GM18951 (cell line): Measurements from ENCODE around the gene GPC5.

Source experiments
- POLR2A ChIP-seq: IDR thresholded peaks from 4 replicates; pipeline ENCODE4 v1.6.1; 2011; ENCODE audit warnings: mild to moderate bottlenecking; ENCODE audit not compliant: insufficient read length, insufficient read depth; ENCODE audit errors: extremely low read depth
- in situ Hi-C: fragments of 300-500 bp; cut with MboI; formaldehyde crosslinking; loops from one replicate; pipeline ENCODE4 v1.12.0; 2022; ENCODE audit warnings: low sequenced_read_pairs, mixed read lengths, inconsistent platforms; ENCODE audit not compliant: unreplicated experiment

GPC5 gene

GRCh38 chr13:91621963-91622362 is 223.5 kb downstream of the GPC5 start:
- in situ Hi-C loops, result no loop called here
- no peak for TF ChIP-seq POLR2A

GRCh38 chr13:91622778-91623550 is 224.5 kb downstream of the GPC5 start:
- in situ Hi-C loops, result no loop called here

GRCh38 chr13:91627952-91628739 is 229.7 kb downstream of the GPC5 start:
- no peak for TF ChIP-seq POLR2A
- in situ Hi-C loops, result no loop called here

More at GRCh38 chr13:91622778-91623550, 224.5 kb downstream of the GPC5 start:
- TF ChIP-seq POLR2A, result no peak

- TF ChIP-seq POLR2A, result no peak
- in situ Hi-C loops, result no loop called here
These were observed 232.5 kb downstream of the GPC5 start for GRCh38 chr13:91630946-91631345.

- TF ChIP-seq POLR2A, result no peak
- in situ Hi-C loops, result no loop called here
These were observed 233.7 kb downstream of the GPC5 start for GRCh38 chr13:91632086-91632485.

- in situ Hi-C loops, result no loop called here
- no peak for TF ChIP-seq POLR2A
These were observed 240.9 kb downstream of the GPC5 start for GRCh38 chr13:91639330-91639729.

GRCh38 chr13:91643394-91643793 is 245.0 kb downstream of the GPC5 start:
- in situ Hi-C loops, result no loop called here
- no peak for TF ChIP-seq POLR2A

- TF ChIP-seq POLR2A, result no peak
- in situ Hi-C loops, result no loop called here
These were observed 246.4 kb downstream of the GPC5 start for GRCh38 chr13:91644806-91645205.

GRCh38 chr13:91647361-91647990 is 249.1 kb downstream of the GPC5 start:
- in situ Hi-C loops, result no loop called here
- no peak for TF ChIP-seq POLR2A

GRCh38 chr13:91648012-91648411 is 249.6 kb downstream of the GPC5 start:
- no peak for TF ChIP-seq POLR2A
- in situ Hi-C loops, result no loop called here

GRCh38 chr13:91649456-91649855 is 251.0 kb downstream of the GPC5 start:
- no peak for TF ChIP-seq POLR2A

GRCh38 chr13:91652404-91653301 is 254.2 kb downstream of the GPC5 start:
- in situ Hi-C loops, result no loop called here
- no peak for TF ChIP-seq POLR2A

More at GRCh38 chr13:91649456-91649855, 251.0 kb downstream of the GPC5 start:
- in situ Hi-C loops, result no loop called here
